H1 (cell line): ENCODE results near the gene NBAS.

Source experiments
- EZH2 ChIP-seq: fragments of 200-600 bp; sonication (generic); IDR thresholded peaks from 2 replicates; pipeline ENCODE4 v1.7.1; 2012; ENCODE audit warnings: low read depth, mild to moderate bottlenecking, moderate library complexity, low read length, inconsistent platforms; ENCODE audit not compliant: severe bottlenecking
- POLR2A ChIP-seq, 2 experiments: IDR thresholded peaks; 1 replicate in 1 of 2; 2 replicates in 1 of 2; pipeline ENCODE4 v1.6.1; 2011; ENCODE audit warnings: low read depth in 2 of 2, low read length in 2 of 2, mild to moderate bottlenecking in 2 of 2; ENCODE audit errors: control extremely low read depth in 1 of 2
- RNF2 ChIP-seq: fragments of 200-900, 300-1000 bp; sonication (generic); IDR thresholded peaks from 2 replicates; pipeline ENCODE4 v1.7.1; 2016; ENCODE audit warnings: borderline replicate concordance, low read depth, mild to moderate bottlenecking, antibody characterized with exemption, low read length; ENCODE audit not compliant: poor library complexity, severe bottlenecking; ENCODE audit errors: missing control alignments
- TF ChIP-seq, protein P1 (sequence below), 3 experiments: IDR thresholded peaks; 1 replicate in 2 of 3; 2 replicates in 1 of 3; pipeline versions ENCODE4 v1.5.1 to v1.6.1; 2011; ENCODE audit warnings: low read length in 3 of 3, mild to moderate bottlenecking in 3 of 3, inconsistent platforms in 2 of 3, low read depth in 1 of 3, moderate library complexity in 1 of 3; ENCODE audit not compliant: insufficient read depth in 1 of 3; ENCODE audit errors: control extremely low read depth in 1 of 3

- TF ChIP-seq POLR2A (IDR thresholded peaks at IDR 0.05; ENCODE audit: control extremely low read depth in 1 of 2, low read depth in 2 of 2, low read length in 2 of 2) (no peak), RNF2 (no peak), EZH2 (no peak)
- TF ChIP-seq, protein P1, sequence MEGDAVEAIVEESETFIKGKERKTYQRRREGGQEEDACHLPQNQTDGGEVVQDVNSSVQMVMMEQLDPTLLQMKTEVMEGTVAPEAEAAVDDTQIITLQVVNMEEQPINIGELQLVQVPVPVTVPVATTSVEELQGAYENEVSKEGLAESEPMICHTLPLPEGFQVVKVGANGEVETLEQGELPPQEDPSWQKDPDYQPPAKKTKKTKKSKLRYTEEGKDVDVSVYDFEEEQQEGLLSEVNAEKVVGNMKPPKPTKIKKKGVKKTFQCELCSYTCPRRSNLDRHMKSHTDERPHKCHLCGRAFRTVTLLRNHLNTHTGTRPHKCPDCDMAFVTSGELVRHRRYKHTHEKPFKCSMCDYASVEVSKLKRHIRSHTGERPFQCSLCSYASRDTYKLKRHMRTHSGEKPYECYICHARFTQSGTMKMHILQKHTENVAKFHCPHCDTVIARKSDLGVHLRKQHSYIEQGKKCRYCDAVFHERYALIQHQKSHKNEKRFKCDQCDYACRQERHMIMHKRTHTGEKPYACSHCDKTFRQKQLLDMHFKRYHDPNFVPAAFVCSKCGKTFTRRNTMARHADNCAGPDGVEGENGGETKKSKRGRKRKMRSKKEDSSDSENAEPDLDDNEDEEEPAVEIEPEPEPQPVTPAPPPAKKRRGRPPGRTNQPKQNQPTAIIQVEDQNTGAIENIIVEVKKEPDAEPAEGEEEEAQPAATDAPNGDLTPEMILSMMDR (IDR thresholded peaks at IDR 0.05; ENCODE audit: control extremely low read depth in 1 of 3, insufficient read depth in 1 of 3, low read depth in 1 of 3, low read length in 3 of 3) = no peak
Measured at GRCh38 chr2:15169326-15170069, 391.6 kb downstream of the NBAS start.
